Hepatocyte (in vitro differentiated cells): Measurements from ENCODE around the gene DAAM2.

Source experiments
- EZH2 ChIP-seq: fragments of 200-600 bp; sonication (generic); IDR thresholded peaks from 2 replicates; pipeline ENCODE4 v1.6.1; 2016; ENCODE audit warnings: antibody characterized with exemption, mild to moderate bottlenecking, borderline replicate concordance
- EZH2phosphoT487 ChIP-seq: fragments of 200-600 bp; sonication (generic); IDR thresholded peaks from one replicate; pipeline ENCODE4 v1.6.1; 2018; ENCODE audit warnings: antibody characterized with exemption, mild to moderate bottlenecking, low read depth, moderate library complexity; ENCODE audit not compliant: unreplicated experiment, severe bottlenecking
- TF ChIP-seq, protein P1 (sequence below): fragments of 200-600 bp; sonication (generic); IDR thresholded peaks from 2 replicates; pipeline ENCODE4 v1.5.1; 2016; ENCODE audit warnings: antibody characterized with exemption, mild to moderate bottlenecking; ENCODE audit not compliant: poor library complexity

DNA sequence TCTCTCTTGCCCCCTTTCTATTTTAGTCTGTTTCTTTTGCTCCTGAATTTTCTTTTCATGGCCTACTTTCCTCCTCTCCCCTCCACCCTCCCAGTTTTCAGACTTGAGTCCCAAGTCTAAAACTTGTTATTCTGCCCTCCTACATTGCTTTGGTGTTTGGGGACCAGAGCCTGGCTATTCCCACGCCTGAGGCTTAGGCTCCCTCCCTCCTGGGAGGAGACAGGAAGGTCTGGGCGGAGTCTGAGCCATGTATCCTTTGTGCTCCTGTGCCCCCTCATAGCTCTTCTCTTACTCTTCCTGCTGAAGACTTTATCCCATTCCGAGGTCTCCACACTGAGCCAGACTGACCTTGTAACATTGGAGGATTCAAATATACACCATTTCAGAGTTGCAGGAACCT, 69.5 kb downstream of the DAAM2 start:
- TF ChIP-seq, protein P1, sequence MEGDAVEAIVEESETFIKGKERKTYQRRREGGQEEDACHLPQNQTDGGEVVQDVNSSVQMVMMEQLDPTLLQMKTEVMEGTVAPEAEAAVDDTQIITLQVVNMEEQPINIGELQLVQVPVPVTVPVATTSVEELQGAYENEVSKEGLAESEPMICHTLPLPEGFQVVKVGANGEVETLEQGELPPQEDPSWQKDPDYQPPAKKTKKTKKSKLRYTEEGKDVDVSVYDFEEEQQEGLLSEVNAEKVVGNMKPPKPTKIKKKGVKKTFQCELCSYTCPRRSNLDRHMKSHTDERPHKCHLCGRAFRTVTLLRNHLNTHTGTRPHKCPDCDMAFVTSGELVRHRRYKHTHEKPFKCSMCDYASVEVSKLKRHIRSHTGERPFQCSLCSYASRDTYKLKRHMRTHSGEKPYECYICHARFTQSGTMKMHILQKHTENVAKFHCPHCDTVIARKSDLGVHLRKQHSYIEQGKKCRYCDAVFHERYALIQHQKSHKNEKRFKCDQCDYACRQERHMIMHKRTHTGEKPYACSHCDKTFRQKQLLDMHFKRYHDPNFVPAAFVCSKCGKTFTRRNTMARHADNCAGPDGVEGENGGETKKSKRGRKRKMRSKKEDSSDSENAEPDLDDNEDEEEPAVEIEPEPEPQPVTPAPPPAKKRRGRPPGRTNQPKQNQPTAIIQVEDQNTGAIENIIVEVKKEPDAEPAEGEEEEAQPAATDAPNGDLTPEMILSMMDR = no peak
- TF ChIP-seq EZH2 = no peak
- no peak for TF ChIP-seq EZH2phosphoT487
